Thyroid gland (tissue), 4 donors: ENCODE measurements around the gene ERFE.

Experiments used
- POLR2A ChIP-seq, 2 donors: fragments of 450-650 bp; IDR thresholded peaks; one replicate each; pipeline ENCODE4 v1.6.1; 2017; ENCODE audit warnings: antibody characterized with exemption in 2 of 2, mild to moderate bottlenecking in 2 of 2, moderate library complexity in 1 of 2
- TF ChIP-seq, protein P1 (sequence below), 6 experiments: fragments of 200-600 bp in 3 of 6; fragments of 450-650 bp in 3 of 6; sonication (generic) in 3 of 6; IDR thresholded peaks; one replicate each; pipeline ENCODE4 v1.5.1; 2016 to 2019; ENCODE audit warnings: antibody characterized with exemption in 6 of 6, mild to moderate bottlenecking in 2 of 6, inconsistent platforms in 1 of 6, moderate library complexity in 1 of 6

GRCh38 chr2:238216651-238217184 lies 57.9 kb downstream of the ERFE start:
- TF ChIP-seq, protein P1, sequence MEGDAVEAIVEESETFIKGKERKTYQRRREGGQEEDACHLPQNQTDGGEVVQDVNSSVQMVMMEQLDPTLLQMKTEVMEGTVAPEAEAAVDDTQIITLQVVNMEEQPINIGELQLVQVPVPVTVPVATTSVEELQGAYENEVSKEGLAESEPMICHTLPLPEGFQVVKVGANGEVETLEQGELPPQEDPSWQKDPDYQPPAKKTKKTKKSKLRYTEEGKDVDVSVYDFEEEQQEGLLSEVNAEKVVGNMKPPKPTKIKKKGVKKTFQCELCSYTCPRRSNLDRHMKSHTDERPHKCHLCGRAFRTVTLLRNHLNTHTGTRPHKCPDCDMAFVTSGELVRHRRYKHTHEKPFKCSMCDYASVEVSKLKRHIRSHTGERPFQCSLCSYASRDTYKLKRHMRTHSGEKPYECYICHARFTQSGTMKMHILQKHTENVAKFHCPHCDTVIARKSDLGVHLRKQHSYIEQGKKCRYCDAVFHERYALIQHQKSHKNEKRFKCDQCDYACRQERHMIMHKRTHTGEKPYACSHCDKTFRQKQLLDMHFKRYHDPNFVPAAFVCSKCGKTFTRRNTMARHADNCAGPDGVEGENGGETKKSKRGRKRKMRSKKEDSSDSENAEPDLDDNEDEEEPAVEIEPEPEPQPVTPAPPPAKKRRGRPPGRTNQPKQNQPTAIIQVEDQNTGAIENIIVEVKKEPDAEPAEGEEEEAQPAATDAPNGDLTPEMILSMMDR (IDR thresholded peaks at IDR 0.05), result no peak
- TF ChIP-seq POLR2A (IDR thresholded peaks at IDR 0.05), result no peak
